Erythroblast (primary cell): Measurements from ENCODE around the gene ZNF574.

ENCODE experiments used
- DNase-seq, 2 experiments: peaks; one replicate each; lab custom pipeline; 2025; lab: John Stamatoyannopoulos, UW
- GATA1 ChIP-seq: IDR thresholded peaks from 2 replicates; pipeline ENCODE4 v1.6.1; 2011; ENCODE audit warnings: low read depth, mild to moderate bottlenecking, control low read depth, low read length, moderate library complexity
- POLR2A ChIP-seq: IDR thresholded peaks from 2 replicates; pipeline ENCODE4 v1.6.1; 2011; ENCODE audit warnings: mild to moderate bottlenecking, low read length

The ZNF574 gene

DNA sequence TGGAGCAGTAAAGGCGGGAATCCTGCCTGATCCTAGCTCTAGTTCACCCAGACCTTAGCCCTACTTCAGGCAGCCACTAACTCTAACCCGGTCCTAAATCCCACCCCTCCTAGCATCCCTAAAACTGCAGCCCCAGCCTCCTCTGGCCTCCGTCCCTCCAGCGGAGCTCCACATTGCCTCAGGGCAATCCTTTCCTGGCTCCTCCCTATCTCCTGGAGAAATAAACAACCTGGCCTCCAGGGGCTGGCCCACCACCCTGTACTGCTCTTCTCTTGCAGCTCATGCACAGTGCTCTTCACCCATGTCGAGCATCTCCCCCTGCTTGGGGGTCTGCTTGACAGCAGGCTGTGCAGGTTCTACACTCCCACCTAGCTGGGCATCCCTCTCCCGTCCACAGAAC lies 49.6 kb downstream of the ZNF574 start:
- no peak for DNase-seq

DNA sequence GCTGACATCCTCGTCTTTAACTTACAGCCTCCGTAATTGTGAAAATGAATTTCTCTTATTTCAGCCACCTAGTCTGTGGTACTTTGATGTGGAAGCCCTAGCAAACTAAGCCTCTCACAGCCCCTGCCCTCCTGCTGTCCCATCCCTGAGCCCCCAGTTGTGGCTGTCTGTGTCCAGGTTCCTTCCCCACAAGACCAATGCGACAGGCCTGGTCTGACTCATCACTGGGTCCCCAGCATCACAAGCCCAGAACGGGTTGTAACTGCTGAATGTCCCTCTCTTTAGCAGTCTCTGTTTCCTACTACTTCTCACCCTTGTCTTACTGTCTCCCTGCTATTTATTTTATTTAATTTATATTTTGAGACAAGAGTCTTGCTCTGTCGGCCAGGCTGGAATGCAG lies 50.6 kb downstream of the ZNF574 start:
- DNase-seq = no peak
- no peak for TF ChIP-seq POLR2A
- TF ChIP-seq GATA1 = no peak

More for the DNA sequence above, 49.6 kb downstream of the ZNF574 start:
- TF ChIP-seq GATA1 (no peak), POLR2A (no peak)

DNA sequence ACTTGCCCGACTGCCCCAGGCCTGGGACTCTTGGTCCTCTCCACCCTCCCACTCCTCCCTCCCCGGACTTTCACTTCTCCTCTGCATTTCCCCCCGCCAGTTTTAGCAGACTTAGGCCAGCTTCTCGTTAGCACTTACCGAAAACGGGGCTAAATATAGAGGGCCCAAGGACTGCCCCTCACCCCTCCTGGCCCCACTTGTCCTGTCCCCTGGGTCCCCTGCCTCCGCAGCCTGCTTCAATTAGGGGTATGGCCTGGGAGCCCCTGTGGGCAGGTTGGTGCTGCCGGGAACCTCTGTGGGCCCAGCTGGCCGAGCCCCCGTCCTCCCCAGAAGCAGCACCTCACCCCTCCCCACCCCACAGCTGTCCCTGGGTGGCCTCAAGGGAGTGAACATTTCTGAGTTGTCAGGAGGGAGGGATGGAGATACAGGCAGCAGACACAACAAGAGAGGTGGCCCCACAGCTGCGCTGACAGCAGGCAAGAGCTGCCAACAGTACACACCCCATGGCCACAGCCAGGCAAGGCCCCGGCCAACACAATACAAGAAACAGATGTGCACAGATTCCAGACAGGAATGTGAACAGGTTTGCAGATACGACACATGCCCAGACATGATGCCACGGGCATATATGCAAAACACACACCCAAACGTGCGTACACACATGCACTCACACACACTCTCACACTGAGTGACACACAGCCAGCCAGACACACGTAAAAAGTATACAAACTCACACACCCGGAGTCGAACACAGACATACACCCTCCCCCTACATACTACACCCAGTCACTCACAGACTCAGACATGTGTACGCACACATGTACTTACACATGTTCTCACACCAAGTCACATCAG lies 53.7 kb downstream of the ZNF574 start:
- no peak for TF ChIP-seq POLR2A
- no peak for TF ChIP-seq GATA1

GRCh38 chr19:42130254-42130573 lies 54.2 kb downstream of the ZNF574 start:
- no peak for DNase-seq
- TF ChIP-seq GATA1 (no peak), POLR2A (no peak)

More for the DNA sequence above, 53.7 kb downstream of the ZNF574 start:
- DNase-seq = no peak
